H1 (cell line): ENCODE measurements around the gene TTC8. TPM values are rescaled to one million over a fixed set of nuclear protein-coding genes. Genes with fewer than 3 reads are reported as not detected.

Experiments used
- CTCF ChIA-PET: fragments of 300-600 bp; sonication (Branson Sonifier 250); formaldehyde crosslinking; loops from one replicate; lab custom pipeline; 2021; ENCODE audit not compliant: partially characterized antibody; lab: Charles Lee
- POLR2A ChIA-PET: fragments of 300-600 bp; sonication (Branson Sonifier 250); formaldehyde crosslinking; loops from one replicate; lab custom pipeline; 2021; ENCODE audit warnings: inconsistent platforms; ENCODE audit not compliant: partially characterized antibody; lab: Charles Lee
- DNase-seq, 2 experiments: peaks; one replicate each; pipeline versions ENCODE4 v3.0.0 to v3.0.0-alpha.2; 2010 to 2022; ENCODE audit warnings: low spot score in 2 of 2, low read depth in 1 of 2, mixed read lengths in 1 of 2
- FAIRE-seq: peaks from 2 replicates; lab custom pipeline; 2011; peaks lifted over from hg19 to GRCh38; lab: Jason Lieb, UNC
- H2AFZ ChIP-seq: 2 replicates; pipeline ENCODE4 v1.8.1; 2012; ENCODE audit warnings: low read length, inconsistent platforms
- H2AK5ac ChIP-seq: 2 replicates; pipeline ENCODE4 v1.6.1; 2013; ENCODE audit warnings: low read depth, low read length
- H2BK120ac ChIP-seq: replicated peaks from 2 replicates; pipeline ENCODE3; 2013; ENCODE audit warnings: low read depth, low read length, inconsistent platforms
- H2BK12ac ChIP-seq: 2 replicates; pipeline ENCODE4 v1.6.1; 2013; ENCODE audit warnings: low read depth, low read length
- H2BK15ac ChIP-seq: 2 replicates; pipeline ENCODE4 v1.6.1; 2013; ENCODE audit warnings: low read length
- H2BK20ac ChIP-seq: 2 replicates; pipeline ENCODE4 v1.6.1; 2013; ENCODE audit warnings: low read length
- H2BK5ac ChIP-seq: 2 replicates; pipeline ENCODE4 v1.6.1; 2013; ENCODE audit warnings: low read depth, low read length
- H3K14ac ChIP-seq: 2 replicates; pipeline ENCODE4 v1.6.1; 2013; ENCODE audit warnings: inconsistent platforms; ENCODE audit not compliant: insufficient read length
- H3K18ac ChIP-seq: 2 replicates; pipeline ENCODE4 v1.6.1; 2013; ENCODE audit warnings: low read length; ENCODE audit errors: extremely low read depth
- H3K23ac ChIP-seq: 2 replicates; pipeline ENCODE4 v1.6.1; 2013; ENCODE audit warnings: inconsistent platforms; ENCODE audit not compliant: insufficient read length
- H3K23me2 ChIP-seq: 2 replicates; pipeline ENCODE4 v1.6.1; 2013; ENCODE audit warnings: low read depth, low read length
- H3K27ac ChIP-seq: 2 replicates; pipeline ENCODE4 v1.6.1; 2011; ENCODE audit warnings: low read depth, low read length, inconsistent platforms
- H3K27me3 ChIP-seq, 4 experiments: replicated peaks in 1 of 4; 1 replicate in 1 of 4; 2 replicates in 3 of 4; pipeline versions ENCODE4 v1.6.1 to v1.8.1; 2011 to 2013; ENCODE audit warnings: low read length in 3 of 4, mild to moderate bottlenecking in 3 of 4, inconsistent platforms in 2 of 4, mixed read lengths in 2 of 4, moderate library complexity in 1 of 4; ENCODE audit not compliant: control insufficient read depth in 3 of 4, insufficient read depth in 3 of 4; ENCODE audit errors: extremely low read depth in 1 of 4
- H3K36me3 ChIP-seq, 4 experiments: 2 replicates each; pipeline versions ENCODE4 v1.6.1 to v1.8.1; 2011 to 2013; ENCODE audit warnings: mild to moderate bottlenecking in 4 of 4, low read length in 3 of 4, moderate library complexity in 2 of 4, control low read depth in 1 of 4, inconsistent platforms in 1 of 4; ENCODE audit not compliant: insufficient read depth in 4 of 4, control insufficient read depth in 2 of 4
- H3K4ac ChIP-seq: replicated peaks from 2 replicates; pipeline ENCODE3; 2013; ENCODE audit warnings: low read length, low read depth, mixed read lengths, inconsistent platforms; ENCODE audit not compliant: insufficient read length
- H3K4me1 ChIP-seq, 4 experiments: replicated peaks in 1 of 4; 1 replicate in 1 of 4; 2 replicates in 3 of 4; pipeline versions ENCODE4 v1.6.1 to v1.8.1; 2011 to 2013; ENCODE audit warnings: low read length in 3 of 4, inconsistent platforms in 2 of 4, mixed read lengths in 1 of 4; ENCODE audit not compliant: insufficient read depth in 4 of 4, control insufficient read depth in 3 of 4
- H3K4me2 ChIP-seq, 2 experiments: 2 replicates each; pipeline versions ENCODE4 v1.6.1 to v1.8.1; 2011 to 2013; ENCODE audit warnings: low read depth in 2 of 2, low read length in 2 of 2, control low read depth in 1 of 2, inconsistent platforms in 1 of 2, mild to moderate bottlenecking in 1 of 2; ENCODE audit not compliant: insufficient read depth in 1 of 2
- H3K4me3 ChIP-seq, 4 experiments: fragments of 200-600, 300-600 bp in 1 of 4; sonication (generic), shearing (Covaris generic), sonication (Bioruptor Twin) in 1 of 4; 2 replicates each; pipeline versions ENCODE4 v1.5.1 to v1.8.1; 2011 to 2016; ENCODE audit warnings: low read length in 4 of 4, low read depth in 3 of 4, control low read depth in 2 of 4, inconsistent platforms in 2 of 4, mild to moderate bottlenecking in 2 of 4, mixed read lengths in 1 of 4, moderate library complexity in 1 of 4; ENCODE audit not compliant: insufficient read depth in 2 of 4; ENCODE audit errors: extremely low read depth in 1 of 4
- H3K56ac ChIP-seq: replicated peaks from 2 replicates; pipeline ENCODE3; 2013; ENCODE audit warnings: low read depth, mild to moderate bottlenecking, mixed read lengths, low read length, inconsistent platforms; ENCODE audit not compliant: insufficient read length
- H3K79me1 ChIP-seq: 2 replicates; pipeline ENCODE4 v1.6.1; 2013; ENCODE audit warnings: low read depth, low read length, control low read depth
- H3K79me2 ChIP-seq, 2 experiments: 2 replicates each; pipeline versions ENCODE4 v1.6.1 to v1.8.1; 2012 to 2013; ENCODE audit warnings: low read length in 2 of 2, mild to moderate bottlenecking in 2 of 2, inconsistent platforms in 1 of 2; ENCODE audit not compliant: insufficient read depth in 2 of 2, control insufficient read depth in 1 of 2
- H3K9ac ChIP-seq, 4 experiments: replicated peaks in 1 of 4; 1 replicate in 1 of 4; 2 replicates in 3 of 4; pipeline versions ENCODE4 v1.6.1 to v1.8.1; 2011 to 2013; ENCODE audit warnings: low read depth in 3 of 4, low read length in 3 of 4, control low read depth in 2 of 4, mild to moderate bottlenecking in 2 of 4, moderate library complexity in 2 of 4, inconsistent platforms in 1 of 4; ENCODE audit errors: extremely low read depth in 1 of 4
- H3K9me3 ChIP-seq, 2 experiments: 2 replicates each; pipeline versions ENCODE4 v1.6.1 to v1.8.1; 2012 to 2013; ENCODE audit warnings: mild to moderate bottlenecking in 2 of 2, moderate library complexity in 2 of 2, control low read depth in 1 of 2, inconsistent platforms in 1 of 2, low read depth in 1 of 2, low read length in 1 of 2, mixed read lengths in 1 of 2; ENCODE audit not compliant: insufficient read depth in 2 of 2
- H4K20me1 ChIP-seq, 2 experiments: replicated peaks in 1 of 2; 2 replicates each; pipeline versions ENCODE3 to v1.8.1; 2011 to 2013; ENCODE audit warnings: inconsistent platforms in 2 of 2, low read length in 2 of 2, mild to moderate bottlenecking in 1 of 2; ENCODE audit not compliant: insufficient read depth in 2 of 2, control insufficient read depth in 1 of 2
- H4K5ac ChIP-seq: 2 replicates; pipeline ENCODE4 v1.6.1; 2013; ENCODE audit warnings: low read length, low read depth, mixed read lengths, inconsistent platforms; ENCODE audit not compliant: insufficient read length
- H4K8ac ChIP-seq: 2 replicates; pipeline ENCODE4 v1.8.0; 2013; ENCODE audit warnings: mild to moderate bottlenecking, moderate library complexity, low read length, inconsistent platforms; ENCODE audit not compliant: insufficient read depth; ENCODE audit errors: extremely low read depth
- H4K91ac ChIP-seq: replicated peaks from 2 replicates; pipeline ENCODE3; 2013; ENCODE audit warnings: low read length, mixed read lengths, inconsistent platforms; ENCODE audit not compliant: insufficient read length
- CHD1 ChIP-seq: IDR thresholded peaks from 2 replicates; pipeline ENCODE4 v1.6.1; 2012; ENCODE audit warnings: low read depth, low read length, improper control_type of control experiment
- CHD2 ChIP-seq: IDR thresholded peaks from 2 replicates; pipeline ENCODE4 v1.6.1; 2012; ENCODE audit warnings: low read length, improper control_type of control experiment
- HDAC6 ChIP-seq: IDR thresholded peaks from one replicate; pipeline ENCODE4 v1.7.1; 2012; ENCODE audit warnings: low read depth, mild to moderate bottlenecking, inconsistent platforms, low read length, moderate library complexity
- MAFK ChIP-seq: IDR thresholded peaks from 2 replicates; pipeline ENCODE4 v1.6.1; 2012; ENCODE audit warnings: low read depth, mild to moderate bottlenecking, improper control_type of control experiment, low read length
- NANOG ChIP-seq: IDR thresholded peaks from 2 replicates; pipeline ENCODE4 v1.6.1; 2011; ENCODE audit warnings: low read length, low read depth, mild to moderate bottlenecking, inconsistent platforms; ENCODE audit not compliant: insufficient read depth, poor library complexity, severe bottlenecking
- RXRA ChIP-seq: IDR thresholded peaks from 2 replicates; pipeline ENCODE4 v1.6.1; 2011; ENCODE audit warnings: low read depth, mild to moderate bottlenecking, low read length, moderate library complexity; ENCODE audit not compliant: insufficient read depth
- SAP30 ChIP-seq: fragments of 300-600 bp; sonication (generic); IDR thresholded peaks from 2 replicates; pipeline ENCODE4 v1.7.1; 2012; ENCODE audit warnings: low read length, moderate library complexity, mild to moderate bottlenecking, inconsistent platforms; ENCODE audit not compliant: insufficient read depth, insufficient replicate concordance
- SP2 ChIP-seq: IDR thresholded peaks from 2 replicates; pipeline ENCODE4 v1.6.1; 2012; ENCODE audit warnings: mild to moderate bottlenecking, low read length, inconsistent platforms
- SRF ChIP-seq: IDR thresholded peaks from 2 replicates; pipeline ENCODE4 v1.6.1; 2011; ENCODE audit warnings: mild to moderate bottlenecking, low read depth, low read length, moderate library complexity
- SUZ12 ChIP-seq: fragments of 200-600 bp; sonication (generic); IDR thresholded peaks from 2 replicates; pipeline ENCODE4 v1.6.1; 2012; ENCODE audit warnings: mild to moderate bottlenecking, inconsistent platforms, low read length, moderate library complexity, mixed read lengths
- TAF7 ChIP-seq: optimal IDR thresholded peaks from 2 replicates; pipeline ENCODE3; 2011; ENCODE audit warnings: low read depth, mild to moderate bottlenecking, inconsistent platforms, low read length, moderate library complexity, borderline replicate concordance
- WGBS, 2 experiments: shearing (Covaris generic) in 1 of 2; methylation state at CpG; one replicate each; pipeline versions ENCODE4 v1.1.6 to v1.1.7; 2013 to 2015; ENCODE audit warnings: low lambda C conversion rate in 2 of 2, mixed read lengths in 2 of 2, inconsistent platforms in 1 of 2, low coverage in 1 of 2, missing lambda C conversion rate in 1 of 2; ENCODE audit not compliant: insufficient replicate concordance in 2 of 2, insufficient coverage in 1 of 2, insufficient read length in 1 of 2; ENCODE audit errors: extremely low coverage in 1 of 2, missing lambda C conversion rate in 1 of 2; 5-methylcytosine and 5-hydroxymethylcytosine counted together
- polyA plus RNA-seq, 7 experiments: library from polyadenylated mRNA; depleted of rRNA in 3 of 7; stranded (reverse) in 5 of 7; unstranded in 2 of 7; fragments of >200 nt in 5 of 7; fragments of 200-250 nt in 2 of 7; gene quantifications; 1 replicate in 5 of 7; 2 replicates in 1 of 7; 4 replicates in 1 of 7; pipeline versions ENCODE4 v1.2.1 to v1.2.3, GENCODE V29; 2011 to 2013; ENCODE audit warnings: missing spikeins in 2 of 7, mixed read lengths in 2 of 7
- total RNA-seq: library from RNA; stranded (reverse); fragmentation: NEBNext Ultra II Directional; extraction: Animal tissue kit (Norgen Biotek cat#: 25700); gene quantifications from 2 replicates; pipeline ENCODE4 v1.2.1, GENCODE V29; 2021
- TF ChIP-seq, protein P1 (sequence below): IDR thresholded peaks from 2 replicates; pipeline ENCODE4 v1.6.1; 2012; ENCODE audit warnings: low read length, inconsistent platforms

TTC8 gene
- total and polyA plus RNA-seq, 2 of the 8 experiments (the other 6 are each of a cell fraction or from before 2014, with no cell fraction given) = 13.1 to 13.5 TPM

DNA sequence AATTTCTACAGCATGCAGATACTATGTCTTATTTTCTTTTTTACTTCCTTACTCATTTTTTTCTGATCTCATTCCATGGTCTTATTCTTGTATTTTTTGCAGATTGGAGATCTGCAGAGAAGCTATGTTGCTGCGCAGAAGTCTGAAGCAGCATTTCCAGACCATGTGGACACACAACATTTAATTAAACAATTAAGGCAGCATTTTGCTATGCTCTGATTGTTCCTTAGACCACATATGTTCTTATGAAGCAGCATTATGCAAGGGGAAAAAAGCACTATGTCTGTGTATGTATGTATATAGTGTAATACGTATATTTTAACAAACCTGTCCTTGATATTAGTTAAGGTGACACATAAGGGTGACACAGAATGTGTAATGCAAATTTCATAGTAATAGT is 52.7 kb downstream of the TTC8 start:
- H3K27ac ChIP-seq = no peak overlapping the region
- H2BK12ac ChIP-seq = no peak overlapping the region
- peaks cover 0 to 2% of the 10 kb centered on the region in 2 experiments for H4K20me1 ChIP-seq
- 96% methylated on average over 2 of the region's 2 CpGs; no CpG with 5 or more reads in 1 of the 2 experiments for WGBS, 2 experiments
- no peak overlapping the region for H2BK20ac ChIP-seq
- H4K8ac ChIP-seq = no peak overlapping the region
- H3K23me2 ChIP-seq = no peaks in the 10 kb centered on the region
- no peak for DNase-seq
- H3K4me2 ChIP-seq = no peak overlapping the region
- no peak overlapping the region for H2BK120ac ChIP-seq
- H3K27me3 ChIP-seq = no peaks in the 10 kb centered on the region
- H3K4ac ChIP-seq = no peak overlapping the region
- FAIRE-seq = no peak
- no peak overlapping the region for H3K4me3 ChIP-seq
- H2BK5ac ChIP-seq = no peak overlapping the region
- POLR2A ChIA-PET = no interaction called here
- H2AFZ ChIP-seq = no peak overlapping the region
- no peak overlapping the region for H3K18ac ChIP-seq
- no peak overlapping the region for H3K14ac ChIP-seq
- H4K5ac ChIP-seq = no peak overlapping the region
- no peaks in the 10 kb centered on the region for H3K79me2 ChIP-seq
- H2AK5ac ChIP-seq = no peak overlapping the region
- no peak overlapping the region for H2BK15ac ChIP-seq
- H3K56ac ChIP-seq = no peak overlapping the region
- H3K23ac ChIP-seq = no peak overlapping the region
- H4K91ac ChIP-seq = no peak overlapping the region
- no peak overlapping the region for H3K9ac ChIP-seq
- H3K36me3 ChIP-seq = peaks cover 0 to 12% (median 1%) of the 10 kb centered on the region in 4 experiments; a peak in 2 of 8 replicates
- CTCF ChIA-PET = no interaction called here
- no peaks in the 10 kb centered on the region for H3K79me1 ChIP-seq
- H3K4me1 ChIP-seq = no peaks in the 10 kb centered on the region
- H3K9me3 ChIP-seq = no peaks in the 10 kb centered on the region
- no peak for TF ChIP-seq SP2
- TF ChIP-seq CHD1 = no peak
- no peak for TF ChIP-seq MAFK
- TF ChIP-seq SAP30 = no peak
- TF ChIP-seq HDAC6 = no peak
- TF ChIP-seq TAF7 = no peak
- TF ChIP-seq CHD2 = no peak
- TF ChIP-seq SUZ12 = no peak
- TF ChIP-seq SRF = no peak
- TF ChIP-seq NANOG = no peak
- TF ChIP-seq RXRA = no peak
- TF ChIP-seq, protein P1, sequence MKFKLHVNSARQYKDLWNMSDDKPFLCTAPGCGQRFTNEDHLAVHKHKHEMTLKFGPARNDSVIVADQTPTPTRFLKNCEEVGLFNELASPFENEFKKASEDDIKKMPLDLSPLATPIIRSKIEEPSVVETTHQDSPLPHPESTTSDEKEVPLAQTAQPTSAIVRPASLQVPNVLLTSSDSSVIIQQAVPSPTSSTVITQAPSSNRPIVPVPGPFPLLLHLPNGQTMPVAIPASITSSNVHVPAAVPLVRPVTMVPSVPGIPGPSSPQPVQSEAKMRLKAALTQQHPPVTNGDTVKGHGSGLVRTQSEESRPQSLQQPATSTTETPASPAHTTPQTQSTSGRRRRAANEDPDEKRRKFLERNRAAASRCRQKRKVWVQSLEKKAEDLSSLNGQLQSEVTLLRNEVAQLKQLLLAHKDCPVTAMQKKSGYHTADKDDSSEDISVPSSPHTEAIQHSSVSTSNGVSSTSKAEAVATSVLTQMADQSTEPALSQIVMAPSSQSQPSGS = no peak
